AG09309 (cell line): ENCODE measurements around the gene EMP3.
"Not testable (repeated sequence)": the region's sequence is repeated elsewhere in the genome, so short reads cannot be mapped to it uniquely, and the experiment has no call there.

Experiments
- DNase-seq: peaks from one replicate; pipeline ENCODE4 v3.0.0-alpha.2; 2010; ENCODE audit warnings: low read depth
- H3K4me3 ChIP-seq: 2 replicates; pipeline ENCODE4 v1.5.1; 2011; ENCODE audit warnings: mild to moderate bottlenecking, low read depth, low read length, moderate library complexity; ENCODE audit not compliant: control insufficient read depth
- TF ChIP-seq, protein P1 (sequence below): IDR thresholded peaks from 2 replicates; pipeline ENCODE4 v1.5.1; 2011; ENCODE audit warnings: mild to moderate bottlenecking, low read depth, low read length, inconsistent platforms; ENCODE audit not compliant: insufficient read depth, control insufficient read depth; ENCODE audit errors: missing control alignments

EMP3 gene

DNA sequence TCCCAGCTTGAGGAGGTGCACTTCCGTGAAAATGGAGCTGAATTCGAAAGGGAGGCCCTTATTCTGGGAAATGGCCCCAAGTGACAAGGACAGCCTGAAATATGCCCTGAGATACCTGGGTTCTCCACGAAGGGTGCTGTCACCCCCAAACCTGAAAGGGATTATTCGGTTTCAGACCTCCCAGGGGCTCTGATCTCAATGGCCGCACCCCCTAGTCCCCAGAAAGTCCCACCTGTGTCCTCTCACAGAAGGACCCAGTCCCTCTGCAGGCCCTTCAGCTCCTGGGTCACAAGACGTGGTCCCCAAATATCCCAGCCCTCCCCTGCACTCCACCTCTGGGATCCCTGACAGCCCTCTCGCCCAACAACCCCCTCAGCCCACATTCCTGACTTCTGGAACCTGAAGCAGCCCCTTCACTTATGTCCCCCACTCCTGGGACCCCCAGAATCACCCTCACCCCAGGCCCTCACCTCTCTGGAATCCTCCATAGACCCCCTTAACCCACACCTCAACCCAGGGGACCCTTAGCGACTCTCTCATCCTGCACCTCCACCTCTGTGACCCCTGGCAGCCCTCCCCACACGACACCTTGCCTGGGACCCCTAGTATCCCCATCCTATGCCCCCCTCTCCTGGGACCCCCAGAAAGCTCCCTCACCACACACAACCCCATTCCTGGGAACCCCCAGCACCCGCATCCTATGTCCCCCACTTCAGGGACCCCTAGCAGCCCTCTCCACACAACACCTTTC, 39.4 kb downstream of the EMP3 start:
- TF ChIP-seq, protein P1, sequence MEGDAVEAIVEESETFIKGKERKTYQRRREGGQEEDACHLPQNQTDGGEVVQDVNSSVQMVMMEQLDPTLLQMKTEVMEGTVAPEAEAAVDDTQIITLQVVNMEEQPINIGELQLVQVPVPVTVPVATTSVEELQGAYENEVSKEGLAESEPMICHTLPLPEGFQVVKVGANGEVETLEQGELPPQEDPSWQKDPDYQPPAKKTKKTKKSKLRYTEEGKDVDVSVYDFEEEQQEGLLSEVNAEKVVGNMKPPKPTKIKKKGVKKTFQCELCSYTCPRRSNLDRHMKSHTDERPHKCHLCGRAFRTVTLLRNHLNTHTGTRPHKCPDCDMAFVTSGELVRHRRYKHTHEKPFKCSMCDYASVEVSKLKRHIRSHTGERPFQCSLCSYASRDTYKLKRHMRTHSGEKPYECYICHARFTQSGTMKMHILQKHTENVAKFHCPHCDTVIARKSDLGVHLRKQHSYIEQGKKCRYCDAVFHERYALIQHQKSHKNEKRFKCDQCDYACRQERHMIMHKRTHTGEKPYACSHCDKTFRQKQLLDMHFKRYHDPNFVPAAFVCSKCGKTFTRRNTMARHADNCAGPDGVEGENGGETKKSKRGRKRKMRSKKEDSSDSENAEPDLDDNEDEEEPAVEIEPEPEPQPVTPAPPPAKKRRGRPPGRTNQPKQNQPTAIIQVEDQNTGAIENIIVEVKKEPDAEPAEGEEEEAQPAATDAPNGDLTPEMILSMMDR = no peak
- DNase-seq = no peak
- H3K4me3 ChIP-seq = peak overlapping the region; percentile 84

DNA sequence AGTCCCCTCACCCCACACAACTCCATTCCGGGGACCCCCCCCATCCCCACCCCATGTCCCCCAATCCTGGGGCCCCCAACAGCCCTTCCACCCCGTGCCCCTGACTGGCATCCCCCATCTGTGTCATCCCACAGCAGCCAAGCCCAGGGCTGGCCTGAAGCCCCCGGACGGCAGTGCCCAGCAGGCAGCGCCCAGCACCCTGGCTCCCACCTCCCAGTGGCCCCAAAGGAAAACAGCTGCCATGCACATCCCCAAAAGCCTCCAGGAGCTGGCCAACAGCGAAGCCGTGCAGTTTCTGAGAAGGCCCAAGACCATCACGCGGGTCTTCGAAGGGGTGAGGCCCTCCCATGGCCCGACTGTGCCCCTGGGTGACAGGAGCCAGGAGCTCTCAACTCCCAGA, 40.2 kb downstream of the EMP3 start:
- no peak overlapping the region for H3K4me3 ChIP-seq
- TF ChIP-seq, protein P1 = no peak
- no peak for DNase-seq

DNA sequence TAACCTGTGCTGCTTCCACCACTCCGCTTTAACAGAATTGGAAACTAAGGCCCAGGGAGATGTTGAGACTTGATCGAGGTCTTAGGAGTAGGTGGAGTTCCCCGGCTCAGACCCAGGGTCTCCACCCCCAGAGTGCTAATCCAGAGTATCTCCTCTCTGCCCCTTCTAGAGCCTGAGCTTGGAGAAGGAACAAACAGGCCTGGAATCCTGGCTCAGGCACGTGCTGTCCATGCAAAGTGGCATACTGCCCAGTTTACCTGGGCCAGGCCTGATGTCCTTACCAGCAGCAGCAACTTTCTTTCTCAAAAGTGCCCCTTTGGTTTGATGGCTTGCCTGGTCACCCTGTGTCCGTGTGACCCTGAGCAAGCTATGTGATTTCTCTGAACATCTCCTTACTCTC, 42.5 kb downstream of the EMP3 start:
- no peak for DNase-seq
- TF ChIP-seq, protein P1 = no peak
- H3K4me3 ChIP-seq = no peak overlapping the region

DNA sequence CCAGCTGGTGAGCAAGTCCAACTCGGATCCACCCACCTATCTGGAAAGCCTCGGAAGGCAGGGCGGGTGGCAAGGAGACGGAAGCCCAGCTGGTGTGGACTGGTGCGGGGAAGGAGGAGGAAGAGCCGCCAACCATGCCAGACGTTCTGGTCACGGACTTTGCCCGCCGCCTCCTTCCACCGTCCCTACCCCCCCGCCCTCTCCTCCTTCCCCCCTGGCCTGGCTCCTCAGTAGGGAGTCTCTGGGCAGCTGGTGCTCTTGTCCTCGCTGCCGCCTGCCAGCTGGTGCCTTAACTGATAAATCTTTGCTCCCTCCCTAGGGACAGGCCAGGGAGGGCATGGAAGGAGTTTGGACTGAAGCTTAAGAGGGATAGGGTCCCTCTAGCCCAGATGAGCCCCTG, 43.6 kb downstream of the EMP3 start:
- DNase-seq = no peak

DNA sequence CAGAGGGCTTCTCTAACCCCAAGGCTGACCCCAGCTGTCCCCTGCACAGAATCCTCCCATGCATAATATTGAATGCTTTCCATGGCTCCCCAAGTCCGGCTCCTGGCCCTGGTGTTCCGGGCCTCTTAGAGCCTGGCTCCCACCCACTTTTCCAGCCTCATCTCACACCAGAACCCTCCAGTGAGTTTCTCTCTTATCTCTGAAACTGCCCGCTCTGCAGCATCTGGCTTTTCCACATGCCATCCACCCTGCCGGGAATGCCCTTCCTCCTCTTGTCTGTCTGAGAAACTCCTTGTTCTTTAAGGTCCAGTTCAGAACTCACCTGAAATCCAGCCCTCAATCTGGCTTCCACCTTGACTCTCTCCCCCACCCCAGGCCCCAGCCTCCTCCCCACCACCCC, 45.6 kb downstream of the EMP3 start:
- TF ChIP-seq, protein P1 = no peak
- H3K4me3 ChIP-seq = no peak overlapping the region
- no peak for DNase-seq

More for the DNA sequence above, 43.6 kb downstream of the EMP3 start:
- TF ChIP-seq, protein P1 = no peak
- no peak overlapping the region for H3K4me3 ChIP-seq

DNA sequence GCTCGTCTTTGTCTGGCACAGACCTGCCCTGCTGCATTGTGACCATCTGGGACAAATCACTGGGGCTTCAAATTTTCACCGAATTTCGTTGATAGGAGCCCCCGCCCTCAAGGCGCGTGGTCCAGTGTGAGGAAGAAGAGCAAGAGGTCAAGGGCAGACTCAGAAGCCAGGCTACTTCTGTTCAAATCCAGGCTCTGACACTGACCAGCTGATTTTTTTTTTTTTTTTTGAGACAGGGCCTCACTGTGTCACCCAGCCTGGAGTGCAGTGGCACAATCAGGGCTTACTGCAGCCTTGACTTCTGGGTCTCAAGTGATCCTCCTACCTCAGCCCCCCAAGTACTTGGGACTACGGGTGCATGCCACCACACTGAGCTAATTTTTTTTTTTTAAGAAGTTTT, 46.0 kb downstream of the EMP3 start:
- TF ChIP-seq, protein P1 = no peak
- no peak overlapping the region for H3K4me3 ChIP-seq
- no peak for DNase-seq

DNA sequence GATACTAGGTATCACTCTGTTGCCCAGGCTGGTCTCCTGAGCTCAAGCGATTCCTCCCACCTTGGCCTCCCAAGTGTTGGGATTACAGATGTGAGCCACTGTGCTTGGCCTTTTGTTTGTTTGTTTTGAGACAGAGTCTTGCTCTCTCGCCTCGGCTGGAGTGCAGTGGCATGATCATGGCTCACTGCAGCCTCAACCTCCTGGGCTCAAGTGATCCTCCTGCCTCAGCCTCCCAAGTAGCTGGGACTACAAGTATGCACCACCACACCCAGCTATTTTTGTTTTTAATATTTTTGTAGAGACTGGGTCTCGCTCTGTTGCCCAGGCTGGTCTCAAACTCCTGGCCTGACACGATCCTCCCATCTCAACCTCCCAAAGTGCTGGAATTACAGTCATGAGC, 46.4 kb downstream of the EMP3 start:
- not testable (repeated sequence) for DNase-seq, H3K4me3 ChIP-seq
